Immature natural killer cell (primary cell): ENCODE results near the gene MOB1B. TPM values are rescaled to one million over a fixed set of nuclear protein-coding genes. Genes with fewer than 3 reads are reported as not detected.
"Not testable (repeated sequence)": the region's sequence is repeated elsewhere in the genome, so short reads cannot be mapped to it uniquely, and the experiment has no call there.

ENCODE experiments used
- DNase-seq, 3 donors: peaks; one replicate each; pipeline ENCODE4 v3.0.0; 2022; ENCODE audit warnings: mixed read lengths in 1 of 3
- H3K27ac Mint-ChIP-seq, 6 donors: one replicate each; pipeline ENCODE4 v1.8.0; 2020; ENCODE audit warnings: mixed read lengths in 6 of 6, mild to moderate bottlenecking in 5 of 6, inconsistent platforms in 4 of 6, moderate library complexity in 3 of 6
- H3K27me3 Mint-ChIP-seq, 3 donors: one replicate each; pipeline ENCODE4 v1.8.0; 2020 to 2021; ENCODE audit warnings: low read depth in 3 of 3, mild to moderate bottlenecking in 3 of 3, mixed read lengths in 3 of 3, moderate library complexity in 3 of 3, inconsistent platforms in 1 of 3
- H3K36me3 Mint-ChIP-seq, 3 donors: one replicate each; pipeline ENCODE4 v1.8.0; 2020; ENCODE audit warnings: mixed read lengths in 3 of 3, inconsistent platforms in 2 of 3, mild to moderate bottlenecking in 2 of 3
- H3K4me1 Mint-ChIP-seq, 2 donors: one replicate each; pipeline ENCODE4 v1.8.0; 2020; ENCODE audit warnings: inconsistent platforms in 2 of 2, mild to moderate bottlenecking in 2 of 2, mixed read lengths in 2 of 2, moderate library complexity in 1 of 2
- H3K4me3 Mint-ChIP-seq, 5 donors: one replicate each; pipeline ENCODE4 v1.8.0; 2020; ENCODE audit warnings: mild to moderate bottlenecking in 5 of 5, mixed read lengths in 5 of 5, inconsistent platforms in 3 of 5, moderate library complexity in 3 of 5
- H3K9me3 Mint-ChIP-seq, 6 donors: one replicate each; pipeline ENCODE4 v1.8.0; 2020; ENCODE audit warnings: mild to moderate bottlenecking in 6 of 6, mixed read lengths in 6 of 6, inconsistent platforms in 4 of 6, moderate library complexity in 3 of 6
- polyA plus RNA-seq, 3 donors: library from polyadenylated mRNA; unstranded; fragments of 300-500 nt; fragmentation: Illumina TruSeq; gene quantifications; one replicate each; pipeline ENCODE4 v1.2.3, GENCODE V29; 2021

MOB1B gene
- polyA plus RNA-seq, 3 donors from 2014 or later = 1.6 to 1.9 TPM; not detected in 1

GRCh38 chr4:71017391-71017790 is 115.2 kb downstream of the MOB1B start:
- DNase-seq, H3K36me3 Mint-ChIP-seq, H3K27me3 Mint-ChIP-seq, H3K9me3 Mint-ChIP-seq, H3K4me3 Mint-ChIP-seq: not testable (repeated sequence)
- peaks cover 17 to 44% of the 10 kb centered on the region in 2 donors for H3K4me1 Mint-ChIP-seq
- H3K27ac Mint-ChIP-seq = peak overlapping the region in 1 of 6 donors; percentile 65

DNA sequence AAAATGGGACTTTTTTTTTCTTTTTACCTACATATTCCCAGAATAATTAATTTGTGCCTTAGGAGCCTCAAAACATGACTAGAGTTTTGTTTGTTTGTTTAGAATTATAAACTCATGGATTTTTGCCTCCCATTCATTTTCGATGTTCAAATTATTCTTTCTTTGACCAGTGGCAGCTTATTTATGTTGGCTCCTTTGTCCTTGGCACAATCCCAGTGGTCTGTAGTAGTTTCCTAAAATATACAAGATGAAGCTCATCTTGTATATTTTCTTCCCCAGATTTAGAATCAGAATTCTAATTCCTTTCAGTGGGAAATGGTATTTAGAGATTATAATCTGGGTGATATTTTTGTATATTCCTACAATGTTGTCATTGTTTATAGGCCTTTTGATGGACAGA is 118.4 kb downstream of the MOB1B start:
- H3K4me3 Mint-ChIP-seq = no peak overlapping the region
- no peak overlapping the region for H3K27ac Mint-ChIP-seq
- H3K9me3 Mint-ChIP-seq = no peaks in the 10 kb centered on the region
- DNase-seq = no peak
- H3K36me3 Mint-ChIP-seq = peaks cover 0 to 12% (median 7%) of the 10 kb centered on the region in 3 donors
- peaks cover 15 to 45% of the 10 kb centered on the region in 2 donors for H3K4me1 Mint-ChIP-seq
- no peaks in the 10 kb centered on the region for H3K27me3 Mint-ChIP-seq

DNA sequence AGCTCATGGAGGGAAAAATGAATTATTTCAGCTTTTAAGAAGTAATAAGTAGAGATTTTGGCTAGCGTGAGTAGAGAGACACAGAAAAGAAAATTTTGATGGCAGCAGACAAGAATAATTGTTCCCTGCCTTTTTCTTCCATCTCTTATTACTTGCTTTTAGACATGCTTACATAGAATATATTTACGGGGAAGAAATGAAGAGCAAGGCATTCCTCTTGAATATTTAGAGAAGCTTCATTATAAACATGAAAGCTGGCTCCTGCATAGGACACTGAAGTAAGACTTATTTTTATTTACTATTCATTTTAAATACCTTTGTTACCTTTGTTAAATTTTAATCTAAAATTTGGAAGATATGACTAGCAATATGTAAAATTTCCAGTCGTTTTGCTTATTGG is 123.5 kb downstream of the MOB1B start:
- H3K27me3 Mint-ChIP-seq = peaks cover 0 to 2% (median 0%) of the 10 kb centered on the region in 3 donors
- no peak for DNase-seq
- peaks cover 20 to 22% (median 21%) of the 10 kb centered on the region in 3 donors for H3K36me3 Mint-ChIP-seq
- no peaks in the 10 kb centered on the region for H3K9me3 Mint-ChIP-seq
- no peak overlapping the region for H3K4me3 Mint-ChIP-seq
- H3K4me1 Mint-ChIP-seq = peaks cover 13 to 57% of the 10 kb centered on the region in 2 donors
- H3K27ac Mint-ChIP-seq = peak overlapping the region in 2 of 6 donors; percentile 32 to 51

GRCh38 chr4:71026086-71026485 is 123.9 kb downstream of the MOB1B start:
- H3K27ac Mint-ChIP-seq = peak overlapping the region in 1 of 6 donors; percentile 1
- no peaks in the 10 kb centered on the region for H3K9me3 Mint-ChIP-seq
- peaks cover 13 to 57% of the 10 kb centered on the region in 2 donors for H3K4me1 Mint-ChIP-seq
- no peak overlapping the region for H3K4me3 Mint-ChIP-seq
- no peak for DNase-seq
- H3K27me3 Mint-ChIP-seq = peaks cover 0 to 2% (median 0%) of the 10 kb centered on the region in 3 donors
- peaks cover 20 to 22% (median 21%) of the 10 kb centered on the region in 3 donors for H3K36me3 Mint-ChIP-seq

DNA sequence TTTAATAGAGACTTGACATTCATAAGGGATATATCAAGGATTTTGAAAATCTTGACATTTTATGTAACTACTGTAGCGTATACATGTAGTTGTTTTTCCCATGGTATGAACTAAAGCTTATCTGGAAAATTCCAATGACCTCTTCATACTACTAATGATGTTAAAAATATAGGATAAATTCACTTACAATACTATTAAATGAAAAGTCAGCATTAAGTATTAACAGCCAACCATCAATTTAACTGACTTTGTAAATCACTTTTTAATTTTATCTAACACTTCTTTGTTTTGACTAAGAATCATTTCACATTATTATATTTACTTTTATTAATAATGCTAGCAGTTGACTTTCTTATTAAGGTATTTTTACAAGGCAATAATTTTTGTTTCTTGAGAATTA is 125.4 kb downstream of the MOB1B start:
- Mint-ChIP-seq H3K4me1 (peaks cover 13 to 52% of the 10 kb centered on the region in 2 donors), H3K4me3 (no peak overlapping the region), H3K27me3 (peaks cover 0 to 2% (median 0%) of the 10 kb centered on the region in 3 donors), H3K27ac (no peak overlapping the region), H3K36me3 (peaks cover 22 to 28% (median 28%) of the 10 kb centered on the region in 3 donors), H3K9me3 (no peaks in the 10 kb centered on the region)
- no peak for DNase-seq

DNA sequence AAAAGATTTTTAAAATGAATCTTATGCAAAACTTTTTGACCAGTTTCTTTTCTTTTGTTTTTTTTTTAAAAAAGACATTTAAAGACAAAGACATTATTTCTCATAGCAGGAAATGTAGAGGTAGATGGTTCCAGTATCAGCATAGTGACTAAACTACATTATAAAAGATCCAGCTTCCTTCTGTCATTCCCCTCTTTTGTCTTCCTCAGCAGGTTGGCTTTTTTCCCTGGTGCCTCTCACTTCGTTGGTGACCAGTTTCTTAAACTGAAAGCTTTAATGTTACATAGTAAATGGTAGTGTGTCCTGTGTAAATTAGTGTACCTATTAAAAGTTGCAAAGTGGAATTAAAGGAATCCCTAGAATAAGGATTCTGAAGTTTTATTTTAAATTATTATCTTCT is 127.3 kb downstream of the MOB1B start:
- H3K4me1 Mint-ChIP-seq = peaks cover 23 to 45% of the 10 kb centered on the region in 2 donors
- H3K36me3 Mint-ChIP-seq = peaks cover 20 to 35% (median 23%) of the 10 kb centered on the region in 3 donors
- H3K4me3 Mint-ChIP-seq = no peak overlapping the region
- no peaks in the 10 kb centered on the region for H3K9me3 Mint-ChIP-seq
- peak overlapping the region in 4 of 6 donors; percentile 22 to 69 (median 47) for H3K27ac Mint-ChIP-seq
- H3K27me3 Mint-ChIP-seq = peaks cover 0 to 2% (median 0%) of the 10 kb centered on the region in 3 donors
- no peak for DNase-seq

DNA sequence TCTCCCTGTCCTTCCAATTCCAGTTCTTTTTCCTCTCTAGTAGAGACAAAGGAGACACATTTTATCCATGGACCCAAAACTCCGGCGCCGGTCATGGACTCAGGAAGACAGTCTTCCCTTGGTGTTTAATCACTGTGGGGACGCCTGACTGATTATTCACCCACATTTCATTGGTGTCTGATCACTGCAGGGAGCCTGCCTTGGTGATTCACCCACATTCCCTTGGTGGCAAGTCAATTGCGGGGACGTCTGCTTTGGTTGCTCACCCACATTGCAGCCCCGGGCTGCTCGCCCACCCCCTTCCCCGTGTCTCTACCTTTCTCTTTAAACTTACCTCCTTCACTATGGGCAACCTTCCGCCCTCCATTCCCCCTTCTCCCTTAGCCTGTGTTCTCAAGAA is 129.9 kb downstream of the MOB1B start:
- H3K4me3 Mint-ChIP-seq, H3K9me3 Mint-ChIP-seq, H3K27me3 Mint-ChIP-seq, DNase-seq: not testable (repeated sequence)
- peaks cover 16 to 29% of the 10 kb centered on the region in 2 donors for H3K4me1 Mint-ChIP-seq
- H3K27ac Mint-ChIP-seq = peak overlapping the region in 3 of 6 donors; percentile 31 to 61 (median 50)
- H3K36me3 Mint-ChIP-seq = peaks cover 19 to 29% (median 21%) of the 10 kb centered on the region in 3 donors

Other genes starting within 250 kb of the MOB1B start
- gene JCHAIN, start 235.9 kb upstream of the MOB1B start, polyA plus RNA-seq = 1 to 10 TPM in 2 of 3 donors, under 1 TPM in 1; 0.76 to 3.3 (median 2.6) TPM
- gene UTP3, start 213.8 kb upstream of the MOB1B start, polyA plus RNA-seq = 10 to 100 TPM in 1 of 3 donors, 1 to 10 TPM in 2; 6.2 to 17.6 (median 6.4) TPM
- 10 to 100 TPM in 1 of 3 donors, 1 to 10 TPM in 2; 5.1 to 14.5 (median 8.6) TPM for gene RUFY3, start 180.4 kb upstream of the MOB1B start, polyA plus RNA-seq
- gene GRSF1, start 62.5 kb upstream of the MOB1B start, polyA plus RNA-seq = 10 to 100 TPM; 58.7 to 78.9 (median 61.2) TPM
- gene DCK, start 91.3 kb downstream of the MOB1B start, polyA plus RNA-seq = 100 to 1,000 TPM in 1 of 3 donors, 10 to 100 TPM in 2; 78.7 to 117 (median 78.8) TPM